WTC11 (cell line): Measurements from ENCODE around the gene CRELD1. TPM values are rescaled to one million over a fixed set of nuclear protein-coding genes. Genes with fewer than 3 reads are reported as not detected.

ENCODE experiments used
- ATAC-seq: fragments of 200-7000 bp; cut with Tn5 transposase; 2 replicates; pipeline ENCODE4 v1.10.0; 2021; ENCODE audit warnings: mild to moderate bottlenecking, moderate library complexity
- Bru-seq: library from RNA; stranded (reverse); fragments of 400-500 nt; gene quantifications from one replicate; lab custom pipeline; 2021; lab: Mats Ljungman, UMichigan
- CTCF ChIA-PET: fragments of 300-600 bp; sonication (Branson Sonifier 250); formaldehyde crosslinking; loops from one replicate; lab custom pipeline; 2021; ENCODE audit warnings: antibody characterized with exemption; lab: Charles Lee
- POLR2A ChIA-PET: fragments of 350-600 bp; sonication (Branson Sonifier 250); formaldehyde crosslinking; loops from one replicate; lab custom pipeline; 2021; ENCODE audit warnings: antibody characterized with exemption; lab: Charles Lee
- DNase-seq: peaks from one replicate; pipeline ENCODE4 v3.0.0; 2021; ENCODE audit warnings: low spot score
- H3K27ac Mint-ChIP-seq: 2 replicates; pipeline ENCODE4 v1.8.0; 2021; ENCODE audit warnings: mixed read lengths
- H3K27me3 Mint-ChIP-seq: 2 replicates; pipeline ENCODE4 v1.8.0; 2021; ENCODE audit warnings: low read depth, mild to moderate bottlenecking, moderate library complexity, mixed read lengths
- H3K36me3 Mint-ChIP-seq: 2 replicates; pipeline ENCODE4 v1.8.0; 2021; ENCODE audit warnings: mixed read lengths
- H3K4me1 Mint-ChIP-seq: 2 replicates; pipeline ENCODE4 v1.8.0; 2022; ENCODE audit warnings: mixed read lengths
- H3K4me3 Mint-ChIP-seq: 2 replicates; pipeline ENCODE4 v1.8.0; 2021; ENCODE audit warnings: mild to moderate bottlenecking, moderate library complexity, mixed read lengths
- H3K9me3 Mint-ChIP-seq: 2 replicates; pipeline ENCODE4 v1.8.0; 2021; ENCODE audit warnings: mixed read lengths
- ATF3 ChIP-seq: sonication (generic); formaldehyde crosslinking; conservative IDR thresholded peaks from 2 replicates; pipeline ENCODE4 v1.8.1; 2022; ENCODE audit warnings: mild to moderate bottlenecking, missing genetic modification reagents
- ATF6 ChIP-seq: sonication (generic); formaldehyde crosslinking; IDR thresholded peaks from 2 replicates; pipeline ENCODE4 v1.8.1; 2023; ENCODE audit warnings: mild to moderate bottlenecking, missing genetic modification reagents
- CBFB ChIP-seq: sonication (generic); formaldehyde crosslinking; IDR thresholded peaks from 2 replicates; pipeline ENCODE4 v1.8.1; 2022; ENCODE audit warnings: mild to moderate bottlenecking, low read depth, missing genetic modification reagents
- CDX4 ChIP-seq: fragments of 250-450 bp; sonication (Bioruptor Pico); IDR thresholded peaks from 2 replicates; pipeline ENCODE4 v1.9.0; 2021; ENCODE audit warnings: moderate library complexity, mild to moderate bottlenecking, inconsistent platforms, borderline replicate concordance
- FOXP4 ChIP-seq: sonication (generic); formaldehyde crosslinking; IDR thresholded peaks from 2 replicates; pipeline ENCODE4 v1.8.0; 2022; ENCODE audit warnings: mild to moderate bottlenecking, missing genetic modification reagents
- GTF2I ChIP-seq: fragments of 250-450 bp; sonication (Bioruptor Pico); conservative IDR thresholded peaks from 2 replicates; pipeline ENCODE4 v1.4.0; 2021; ENCODE audit warnings: mild to moderate bottlenecking
- MYBL2 ChIP-seq: sonication (generic); formaldehyde crosslinking; IDR thresholded peaks from 2 replicates; pipeline ENCODE4 v1.8.1; 2023; ENCODE audit warnings: mild to moderate bottlenecking, moderate library complexity, missing genetic modification reagents
- NFYB ChIP-seq: sonication (generic); formaldehyde crosslinking; conservative IDR thresholded peaks from 2 replicates; pipeline ENCODE4 v1.8.0; 2022; ENCODE audit warnings: low read depth, missing genetic modification reagents
- OVOL2 ChIP-seq: fragments of 250-450 bp; sonication (Bioruptor Pico); IDR thresholded peaks from 2 replicates; pipeline ENCODE4 v1.9.0; 2021; ENCODE audit warnings: mild to moderate bottlenecking, borderline replicate concordance
- SMAD3 ChIP-seq: sonication (generic); formaldehyde crosslinking; IDR thresholded peaks from 2 replicates; pipeline ENCODE4 v1.8.0; 2022; ENCODE audit warnings: missing genetic modification reagents, mild to moderate bottlenecking, borderline replicate concordance
- SP1 ChIP-seq: sonication (generic); formaldehyde crosslinking; conservative IDR thresholded peaks from 2 replicates; pipeline ENCODE4 v1.8.1; 2022; ENCODE audit warnings: missing genetic modification reagents
- STAT6 ChIP-seq: sonication (generic); formaldehyde crosslinking; conservative IDR thresholded peaks from 2 replicates; pipeline ENCODE4 v1.8.1; 2023; ENCODE audit warnings: mild to moderate bottlenecking, low read depth, missing genetic modification reagents, moderate library complexity
- TCF7 ChIP-seq: sonication (generic); formaldehyde crosslinking; IDR thresholded peaks from 2 replicates; pipeline ENCODE4 v1.8.0; 2022; ENCODE audit warnings: mild to moderate bottlenecking, low read depth, missing genetic modification reagents, moderate library complexity
- USF2 ChIP-seq: sonication (generic); formaldehyde crosslinking; IDR thresholded peaks from 2 replicates; pipeline ENCODE4 v1.8.1; 2023; ENCODE audit warnings: mild to moderate bottlenecking, missing genetic modification reagents, moderate library complexity
- ZBTB43 ChIP-seq: sonication (generic); formaldehyde crosslinking; IDR thresholded peaks from 2 replicates; pipeline ENCODE4 v1.8.1; 2023; ENCODE audit warnings: mild to moderate bottlenecking, missing genetic modification reagents
- ZNF281 ChIP-seq: sonication (generic); formaldehyde crosslinking; IDR thresholded peaks from 2 replicates; pipeline ENCODE4 v1.8.0; 2023; ENCODE audit warnings: mild to moderate bottlenecking, missing genetic modification reagents
- ZSCAN18 ChIP-seq: fragments of 250-450 bp; sonication (Bioruptor Pico); IDR thresholded peaks from 2 replicates; pipeline ENCODE4 v2.1.2; 2022; ENCODE audit warnings: mild to moderate bottlenecking, moderate library complexity
- long read RNA-seq, 3 experiments: library from RNA in 1 of 3; library from capped mRNA in 1 of 3; library from polyadenylated mRNA in 1 of 3; unstranded in 2 of 3; stranded (forward) in 1 of 3; transcript quantifications; one replicate each; pipeline ENCODE4 v2.0.0, GENCODE V29; 2021
- total RNA-seq: library from RNA; stranded (reverse); gene quantifications from 3 replicates; pipeline ENCODE4 v1.2.3, GENCODE V29; 2021

CRELD1 gene
- total RNA-seq (18.8 to 36.2 TPM (median 35.9 TPM) in 3 replicates), Bru-seq, nascent RNA (percentile 62 among the genes with signal in this experiment)
- long read RNA-seq, experiment 1, transcript CRELD1-206 (11 exons, 1,778 nt): minor isoform, 9 of 98 reads
- long read RNA-seq, experiment 1, transcript CRELD1-203 (11 exons, 1,728 nt): major isoform, 18 of 98 reads
- long read RNA-seq, experiment 1, transcript CRELD1-202 (10 exons, 2,696 nt): minor isoform, 6 of 98 reads
- long read RNA-seq, experiment 1, partial matches to known transcripts: 17 of 98 reads
- long read RNA-seq, experiment 1, other reads (novel, unspliced or antisense): 42 of 98 reads
- long read RNA-seq, experiment 2, partial matches to known transcripts: 11 of 31 reads
- long read RNA-seq, experiment 2, other reads (novel, unspliced or antisense): 12 of 31 reads
- long read RNA-seq, experiment 3, transcript CRELD1-203 (11 exons, 1,728 nt): major isoform, 7 of 17 reads
- long read RNA-seq, experiment 3, partial matches to known transcripts: 1 of 17 reads
- long read RNA-seq, experiment 3, other reads (novel, unspliced or antisense): 4 of 17 reads

- Mint-ChIP-seq H3K27ac (peak within 1 kb of the TSS; percentile 98), H3K27me3 (peaks cover 10% of the 10 kb centered on the region), H3K9me3 (peaks cover 8% of the 10 kb centered on the region; the same call in 1 of the 2 replicates), H3K4me1 (peaks cover 14% of the 10 kb centered on the region), H3K36me3 (peaks cover 26% of the 10 kb centered on the region), H3K4me3 (peak within 1 kb of the TSS; percentile 93)
- CTCF ChIA-PET: interaction anchor here (0.6 to 5.5 kb wide), 20 partner anchors 9 to 389 kb away, joined by 3 to 143 read pairs (median 6); partner anchors contain the start of genes ARPC4, IL17RC, PRRT3 and TADA3
- POLR2A ChIA-PET: interaction anchor here (0.6 to 2.7 kb wide), 11 partner anchors 9 to 315 kb away, joined by 3 to 35 read pairs (median 6); partner anchors contain the start of genes ARPC4, IL17RE, PRRT3 and TATDN2
- ATAC-seq: peak; percentile 83
- DNase-seq: peak; percentile 96
- peak; percentile 78; the same call in 1 of the 2 replicates for TF ChIP-seq FOXP4 (CRISPR knock-in tag)
- TF ChIP-seq MYBL2 (CRISPR knock-in tag): peak; percentile 60; the same call in 1 of the 2 replicates
- TF ChIP-seq SMAD3 (CRISPR knock-in tag): no peak
- peak; percentile 79; the same call in 1 of the 2 replicates for TF ChIP-seq ATF3
- peak; percentile 89; the same call in 1 of the 2 replicates for TF ChIP-seq ZBTB43 (CRISPR knock-in tag)
- TF ChIP-seq ZSCAN18: no peak
- no peak for TF ChIP-seq GTF2I (CRISPR knock-in tag)
- peak; percentile 83 for TF ChIP-seq SP1 (CRISPR knock-in tag)
- no peak for TF ChIP-seq STAT6
- no peak for TF ChIP-seq ATF6 (CRISPR knock-in tag)
- peak; percentile 75 for TF ChIP-seq USF2 (CRISPR knock-in tag)
- TF ChIP-seq NFYB (CRISPR knock-in tag): peak; percentile 74
- TF ChIP-seq TCF7 (CRISPR knock-in tag): no peak
- 0 out of 2 replicates have a peak, but pooled peaks have one; percentile 9 for TF ChIP-seq CBFB (CRISPR knock-in tag)
- TF ChIP-seq CDX4: no peak
- TF ChIP-seq OVOL2 (CRISPR knock-in tag): no peak
- peak; percentile 89; the same call in 1 of the 2 replicates for TF ChIP-seq ZNF281 (CRISPR knock-in tag)
Observed at GRCh38 chr3:9933561-9934234, at the start of gene CRELD1. Gene CRELD1, plus strand, starts transcription at chr3:9933834. Its CDS starts 605 bp downstream, at chr3:9934439.
